CD4-positive, alpha-beta T cell treated with Interleukin-21 for 1 hour (primary cell): Measurements from ENCODE around the gene DGKH.
"Not testable (repeated sequence)": the region's sequence is repeated elsewhere in the genome, so short reads cannot be mapped to it uniquely, and the experiment has no call there.

Experiments
- DNase-seq: peaks from one replicate; pipeline ENCODE4 v3.0.0-alpha.2; 2020

DGKH gene

DNA sequence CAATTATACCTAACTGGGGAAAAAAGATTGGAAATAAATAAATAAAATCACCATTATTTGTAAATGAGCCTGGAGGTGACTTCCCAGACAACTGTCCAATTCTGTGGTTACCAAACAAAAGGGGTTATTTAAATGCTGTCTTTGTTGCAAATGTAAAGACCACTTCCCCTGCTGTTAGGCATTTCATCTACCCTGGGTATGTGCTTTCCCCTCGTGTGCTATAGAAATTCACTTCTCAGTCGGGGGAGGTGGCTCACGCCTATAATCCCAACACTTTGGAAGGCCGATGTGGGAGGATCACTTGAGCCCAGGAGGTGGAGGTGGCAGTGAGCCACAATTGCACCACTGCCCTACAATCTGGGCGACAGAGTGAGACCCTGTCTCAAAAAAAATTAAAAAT lies 121.6 kb downstream of the DGKH start:
- no peak for DNase-seq

DNA sequence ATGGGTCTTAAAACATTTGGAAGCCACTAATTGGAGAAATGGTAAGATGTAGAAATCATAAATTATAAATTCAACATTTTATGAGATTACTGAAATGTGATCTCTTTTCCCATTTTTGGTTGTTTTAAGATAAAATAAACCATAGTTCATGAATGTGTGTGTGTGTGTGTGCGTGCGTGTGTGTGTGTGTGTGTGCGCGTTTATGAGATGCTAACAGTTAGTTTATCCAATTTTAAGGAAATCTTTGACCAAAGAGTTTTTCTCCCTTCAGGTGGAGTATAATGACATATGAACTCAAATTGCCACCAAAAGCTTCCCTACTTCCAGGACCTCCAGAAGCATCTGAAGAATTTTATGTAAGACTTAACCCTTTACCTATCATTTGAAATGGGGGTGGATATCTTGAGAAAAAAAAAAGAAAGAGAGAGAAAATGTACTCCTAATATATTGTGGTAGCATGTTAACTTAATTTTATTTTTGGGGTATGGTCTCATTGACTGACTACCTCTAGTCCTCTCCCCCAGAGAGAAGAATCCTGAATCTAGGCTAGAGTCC lies 125.4 kb downstream of the DGKH start:
- no peak for DNase-seq

DNA sequence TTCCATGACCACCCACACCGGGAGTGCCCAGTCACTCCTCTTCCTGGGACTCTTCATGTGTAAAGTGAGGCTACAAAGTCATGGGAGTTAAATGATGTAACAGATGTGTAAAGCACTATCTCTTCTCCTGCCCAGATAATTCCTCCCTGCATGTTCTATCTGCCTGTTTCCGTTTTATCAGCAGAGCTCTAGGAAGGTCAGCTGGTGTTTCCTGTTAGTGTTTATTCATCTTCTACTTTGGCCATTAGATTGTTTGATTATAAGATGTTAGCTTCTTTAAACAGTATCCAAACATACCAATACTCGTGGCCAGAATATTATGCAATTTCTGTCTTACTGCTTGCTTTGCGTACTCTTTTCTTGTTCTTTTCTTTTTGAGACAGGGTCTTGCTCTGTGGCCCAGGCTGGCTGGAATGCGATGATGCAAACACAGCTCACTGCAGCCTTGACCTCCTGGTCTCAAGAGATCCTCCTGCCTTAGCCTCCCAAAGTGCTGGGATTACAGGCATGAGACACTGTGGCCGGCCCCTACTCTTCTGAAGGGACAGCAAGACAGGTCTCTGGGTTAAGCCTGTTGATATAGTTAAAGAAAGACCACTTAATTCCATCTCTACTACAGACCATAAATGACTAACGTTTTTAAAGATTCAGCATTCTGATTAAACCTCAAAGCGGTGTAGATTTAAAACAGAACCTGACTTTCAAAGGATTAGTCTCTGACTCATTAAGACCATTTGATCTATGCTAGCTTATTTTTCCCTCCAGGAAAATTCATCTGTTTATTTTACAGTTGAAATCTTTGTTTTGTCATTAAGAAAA lies 126.1 kb downstream of the DGKH start:
- no peak for DNase-seq

DNA sequence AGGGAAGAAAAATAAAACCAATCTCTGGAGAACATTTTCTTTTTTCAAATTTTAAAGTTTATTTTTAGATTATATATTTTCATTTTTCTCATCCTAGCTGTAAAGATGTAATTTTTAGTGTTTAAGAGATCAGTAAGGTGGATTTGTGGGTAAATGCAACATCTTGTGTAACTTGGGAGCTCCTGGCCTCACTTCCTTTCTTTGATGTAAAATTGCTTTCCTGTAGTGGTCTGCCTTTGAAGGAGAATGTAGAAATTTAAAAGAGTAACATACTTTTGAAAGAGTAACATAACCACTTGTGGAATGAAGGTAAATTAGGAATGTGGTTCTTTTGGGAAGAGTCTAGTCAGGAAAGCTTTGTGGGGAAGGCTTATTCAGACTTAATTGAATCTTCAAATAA lies 127.8 kb downstream of the DGKH start:
- no peak for DNase-seq

DNA sequence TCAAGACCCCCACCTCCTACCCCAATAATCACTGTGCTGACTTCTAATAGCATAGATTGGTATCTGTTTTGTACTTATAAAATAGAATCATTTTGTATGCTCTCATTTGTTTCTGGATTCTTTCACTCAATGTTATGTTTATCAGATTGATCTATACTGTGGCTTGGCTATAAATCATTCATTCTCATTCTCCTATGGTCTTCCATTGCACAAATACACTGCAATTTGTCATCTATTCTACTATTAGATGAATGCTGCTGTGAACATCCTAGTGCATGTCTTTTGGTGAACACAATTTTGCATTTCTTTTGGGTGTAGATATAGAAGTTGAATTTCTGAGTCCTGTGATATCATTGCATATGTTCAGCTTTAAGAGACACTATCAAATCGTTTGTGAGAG lies 128.7 kb downstream of the DGKH start:
- no peak for DNase-seq

DNA sequence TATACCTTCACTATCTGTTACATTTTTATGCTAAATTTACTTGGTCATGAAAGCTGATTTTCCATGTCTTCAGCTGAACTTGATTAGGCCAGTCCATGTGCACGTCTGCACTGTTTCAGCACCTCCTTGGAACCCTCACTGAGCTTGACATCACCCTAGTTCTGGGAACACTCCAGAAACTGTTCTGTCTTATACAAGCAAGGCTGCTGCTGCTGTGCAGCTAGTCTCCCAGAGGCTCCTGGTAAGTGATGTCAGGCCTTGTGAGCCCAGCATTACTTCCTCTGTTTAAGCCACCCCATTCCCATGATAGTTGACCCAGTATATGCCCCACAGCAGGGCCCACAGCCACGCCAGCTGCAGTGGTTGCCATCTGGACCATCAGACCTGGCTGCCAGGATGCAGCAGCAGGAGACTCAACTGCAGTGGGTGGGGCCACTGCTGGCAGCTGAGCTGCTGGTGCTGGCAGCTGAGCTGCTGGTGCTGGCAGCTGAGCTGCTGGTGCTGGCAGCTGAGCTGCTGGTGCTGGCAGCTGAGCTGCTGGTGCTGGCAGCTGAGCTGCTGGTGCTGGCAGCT lies 133.0 kb downstream of the DGKH start:
- no peak for DNase-seq

DNA sequence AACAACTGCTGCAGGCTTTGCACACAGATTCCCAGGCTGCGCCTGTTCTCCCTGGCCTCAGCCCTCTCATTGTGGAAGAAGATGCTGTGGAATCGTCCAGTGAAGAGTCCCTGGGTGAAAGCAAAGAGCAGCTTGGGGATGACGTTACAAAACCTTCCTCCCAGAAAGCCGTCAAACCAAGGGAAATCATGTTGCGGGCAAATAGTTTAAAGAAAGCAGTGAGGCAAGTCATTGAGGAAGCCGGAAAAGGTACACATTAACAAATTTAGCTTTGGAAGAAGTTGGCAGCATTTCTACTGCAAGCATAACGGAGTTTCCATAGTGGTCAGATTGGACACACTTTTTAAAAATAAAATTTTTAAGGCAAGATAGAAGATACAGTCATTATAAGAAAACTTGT lies 140.6 kb downstream of the DGKH start:
- no peak for DNase-seq

DNA sequence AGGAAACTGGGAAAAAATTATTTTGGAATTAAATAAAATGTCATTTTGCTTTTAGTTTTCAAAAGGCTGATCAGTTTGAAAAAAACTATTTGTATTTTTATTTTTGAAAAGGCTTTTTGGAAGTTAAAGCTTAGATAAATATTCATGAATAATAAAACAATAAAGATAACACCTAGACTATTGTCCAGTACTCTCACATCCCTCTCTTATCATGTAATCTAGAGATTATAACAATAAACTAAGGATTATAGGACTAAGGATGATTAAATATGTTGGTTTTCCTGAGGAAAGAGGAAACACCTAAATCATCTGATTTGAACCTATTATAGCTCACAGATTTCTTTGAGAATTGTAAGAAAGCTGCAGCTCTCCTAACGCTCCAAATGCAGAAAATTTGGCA lies 142.1 kb downstream of the DGKH start:
- no peak for DNase-seq

DNA sequence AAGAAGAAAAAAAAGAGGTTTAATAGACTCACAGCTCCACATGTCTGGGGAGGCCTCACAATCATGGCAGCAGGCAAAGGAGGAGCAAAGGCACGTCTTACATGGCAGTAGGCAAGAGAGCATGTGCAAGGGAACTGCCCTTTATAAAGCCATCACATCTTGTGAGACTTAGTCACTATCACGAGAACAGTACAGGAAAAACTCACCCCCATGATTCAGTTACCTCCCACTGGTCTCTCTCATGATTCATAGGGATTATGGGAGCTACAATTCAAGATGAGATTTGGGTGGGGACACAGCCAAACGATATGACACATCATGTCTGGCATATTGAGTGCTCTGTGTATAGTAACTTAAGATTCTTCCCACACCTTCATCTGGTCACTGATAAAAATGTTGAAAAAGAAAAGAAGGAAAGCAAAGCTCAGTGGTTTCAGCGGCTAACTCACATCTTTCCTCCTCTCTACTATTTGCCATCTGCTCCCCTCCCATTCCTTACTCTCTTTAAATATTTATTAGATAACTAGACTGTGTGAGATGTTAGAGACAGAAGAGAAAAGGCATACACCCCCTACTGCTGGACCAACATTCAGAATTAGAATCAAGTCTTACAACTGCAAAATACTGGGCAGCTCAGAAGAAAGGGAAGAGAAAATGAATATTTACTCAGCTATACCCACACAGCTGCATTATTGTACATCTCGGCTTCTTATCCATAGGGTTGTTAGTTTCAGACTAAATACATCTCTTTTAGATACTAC lies 163.4 kb downstream of the DGKH start:
- DNase-seq: no peak

DNA sequence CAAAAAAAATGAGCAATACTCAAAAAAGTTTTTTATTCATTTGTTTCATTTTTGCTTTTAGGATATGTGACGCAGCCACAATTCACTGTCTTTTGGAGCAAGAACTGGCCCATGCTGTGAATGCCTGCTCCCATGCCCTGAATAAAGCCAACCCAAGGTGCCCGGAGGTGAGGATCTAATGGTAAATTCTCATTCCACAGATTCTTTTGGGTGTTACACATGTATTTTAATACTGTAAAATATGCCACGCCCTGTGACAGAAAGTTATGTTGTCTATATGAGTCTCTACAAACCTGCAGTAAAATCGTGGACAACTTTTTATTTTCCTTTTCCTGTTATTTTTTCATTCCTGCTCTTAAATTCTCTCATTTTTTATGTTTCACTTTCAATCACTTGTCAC lies 166.0 kb downstream of the DGKH start:
- DNase-seq: no peak

DNA sequence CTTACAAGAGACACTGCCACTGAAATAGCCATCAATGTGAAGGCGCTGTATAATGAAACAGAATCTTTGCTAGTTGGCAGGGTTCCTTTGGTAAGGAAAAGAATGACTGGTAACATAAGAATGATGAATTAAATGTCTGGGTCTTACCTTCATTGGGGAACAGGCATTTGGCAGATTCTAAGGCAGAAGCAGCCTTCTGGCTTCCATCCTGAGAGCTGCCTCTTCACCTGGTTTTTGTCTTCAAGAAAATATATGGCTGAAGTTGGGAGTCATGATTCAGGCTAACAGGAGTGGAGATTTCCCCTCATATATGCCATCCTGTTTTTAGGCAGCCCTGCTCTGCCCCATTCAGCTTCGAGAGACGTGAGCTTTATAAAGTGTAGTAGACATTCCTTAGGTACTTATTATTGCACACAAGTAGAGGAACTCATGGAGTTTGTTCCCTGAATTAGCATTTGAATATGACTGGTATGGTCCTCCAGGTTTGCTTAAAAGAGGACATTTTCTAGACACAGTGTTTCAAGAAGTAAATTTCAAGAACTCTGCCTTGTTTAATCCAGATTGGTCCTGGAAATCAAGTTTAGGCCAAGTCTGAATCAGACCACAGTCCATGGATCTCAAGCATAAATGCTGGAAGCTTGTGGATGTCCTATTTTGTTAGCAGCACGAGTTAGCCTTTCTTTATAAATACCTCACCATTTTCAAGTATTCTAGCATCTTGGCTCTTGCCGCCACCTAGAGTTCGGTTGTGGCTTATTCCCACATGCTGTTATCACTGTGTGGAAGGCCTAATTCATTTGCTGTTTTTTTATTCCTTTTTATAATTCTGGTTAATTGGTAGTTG lies 167.4 kb downstream of the DGKH start:
- DNase-seq: peak; percentile 24

DNA sequence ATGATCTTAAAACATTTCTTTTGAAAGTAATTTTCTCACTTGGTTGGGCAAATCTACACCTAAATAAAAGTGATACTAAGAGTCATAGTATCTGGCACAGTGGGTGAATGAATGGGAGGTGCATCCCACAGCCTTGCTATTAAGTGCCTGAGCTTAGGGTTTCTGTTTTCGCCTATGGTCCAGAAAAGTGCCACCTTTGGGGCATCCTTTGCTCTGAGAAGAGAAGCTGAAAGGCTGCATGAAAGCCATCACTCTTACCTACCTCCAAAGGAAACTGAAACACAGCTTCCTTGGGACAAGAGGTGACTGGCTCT lies 167.9 kb downstream of the DGKH start:
- no peak for DNase-seq

DNA sequence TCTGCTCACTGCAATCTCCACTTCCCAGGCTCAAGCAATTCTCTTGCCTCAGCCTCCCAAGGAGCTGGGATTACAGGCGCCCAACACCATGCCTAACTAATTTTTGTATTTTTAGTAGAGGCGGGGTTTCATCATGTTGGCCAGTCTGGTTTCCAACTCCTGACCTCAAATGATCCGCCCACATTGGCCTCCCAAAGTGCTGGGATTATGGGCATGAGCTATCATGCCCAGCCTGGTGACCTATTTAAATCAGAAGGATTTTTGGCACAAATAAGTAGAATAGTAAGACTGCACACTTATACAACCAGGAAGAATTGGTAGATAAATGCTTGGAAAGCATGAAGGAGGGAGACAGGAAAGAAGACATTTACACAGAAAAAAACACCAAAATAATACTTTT lies 170.1 kb downstream of the DGKH start:
- DNase-seq: no peak

DNA sequence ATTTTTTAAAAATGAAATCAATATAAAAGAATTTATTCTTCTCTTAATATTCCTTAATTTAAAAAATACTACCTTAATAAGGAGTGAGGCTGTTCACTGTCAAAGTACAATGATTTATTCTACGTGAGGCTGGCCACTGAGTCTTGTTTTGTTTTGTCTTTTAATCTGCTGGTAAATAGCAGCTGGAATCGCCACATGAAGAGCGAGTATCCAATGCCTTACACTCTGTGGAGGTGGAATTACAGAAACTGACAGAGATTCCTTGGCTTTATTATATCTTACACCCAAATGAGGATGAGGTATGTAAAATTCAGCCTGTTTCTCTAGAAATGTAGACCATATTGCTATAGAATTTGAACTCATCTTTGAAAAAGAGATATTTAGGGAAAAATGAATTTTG lies 170.6 kb downstream of the DGKH start:
- no peak for DNase-seq

DNA sequence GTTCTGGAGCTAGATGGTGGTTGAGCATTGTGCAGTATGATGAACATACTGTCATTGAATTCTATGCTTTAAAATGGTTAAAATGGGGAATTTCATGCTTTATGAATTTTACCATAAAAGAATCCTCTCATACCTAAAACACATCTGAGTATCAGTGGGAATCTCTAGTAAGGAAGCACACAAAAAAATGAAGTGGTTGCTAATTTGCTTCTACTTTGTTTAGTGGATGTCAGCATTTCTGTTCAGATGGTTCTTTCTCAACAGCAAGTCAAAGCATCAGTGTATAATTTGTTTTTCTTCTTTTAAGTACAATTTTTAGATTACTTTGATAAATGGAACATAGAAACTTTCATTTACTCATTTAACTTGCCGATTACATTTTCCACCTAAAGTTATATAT lies 171.4 kb downstream of the DGKH start:
- no peak for DNase-seq

DNA sequence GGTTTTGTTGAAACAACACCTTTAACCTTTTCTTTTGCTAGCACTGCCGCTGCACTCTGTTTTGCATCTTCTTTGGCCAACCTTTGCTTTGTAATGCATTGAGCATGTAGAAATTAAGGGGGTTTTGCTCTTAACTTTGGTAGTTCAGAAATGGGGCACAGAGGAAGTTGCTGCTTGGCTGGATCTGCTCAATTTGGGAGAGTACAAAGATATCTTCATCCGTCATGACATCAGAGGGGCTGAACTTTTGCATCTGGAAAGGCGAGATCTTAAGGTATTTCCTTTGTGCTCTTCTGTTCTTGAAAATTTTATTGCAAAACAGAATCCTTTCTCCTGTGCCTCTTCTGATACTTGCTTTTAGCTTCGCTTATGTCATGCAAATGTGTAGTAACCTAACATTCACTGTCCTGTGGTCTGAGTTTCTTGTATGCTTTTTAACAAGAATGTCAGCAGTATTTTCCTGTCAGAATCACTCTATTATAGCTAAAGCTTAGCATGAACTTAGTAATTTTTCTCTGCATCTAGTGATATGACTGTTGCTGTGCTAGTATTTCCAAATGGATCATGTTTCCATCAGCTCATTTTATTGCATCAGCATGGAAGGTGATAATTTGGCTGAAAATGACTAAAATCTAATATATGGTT lies 172.8 kb downstream of the DGKH start:
- no peak for DNase-seq

DNA sequence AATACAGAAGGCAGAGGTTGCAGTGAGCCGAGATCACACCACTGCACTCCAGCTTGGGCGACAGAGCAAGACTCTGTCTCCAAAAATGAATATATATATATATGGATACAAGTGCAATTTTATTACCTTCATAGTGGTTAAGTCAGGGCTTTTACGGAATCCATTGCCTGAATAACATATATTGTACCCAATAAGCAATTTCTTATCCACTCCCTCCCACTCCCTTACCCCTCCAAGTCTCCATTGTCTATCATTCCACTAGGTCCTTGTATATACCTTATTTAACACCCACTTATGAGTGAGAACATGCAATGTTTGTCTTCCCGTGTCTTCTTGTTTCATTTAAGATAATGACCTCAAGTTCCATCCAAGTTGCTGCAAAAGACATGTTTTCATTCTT lies 175.2 kb downstream of the DGKH start:
- DNase-seq: no peak

DNA sequence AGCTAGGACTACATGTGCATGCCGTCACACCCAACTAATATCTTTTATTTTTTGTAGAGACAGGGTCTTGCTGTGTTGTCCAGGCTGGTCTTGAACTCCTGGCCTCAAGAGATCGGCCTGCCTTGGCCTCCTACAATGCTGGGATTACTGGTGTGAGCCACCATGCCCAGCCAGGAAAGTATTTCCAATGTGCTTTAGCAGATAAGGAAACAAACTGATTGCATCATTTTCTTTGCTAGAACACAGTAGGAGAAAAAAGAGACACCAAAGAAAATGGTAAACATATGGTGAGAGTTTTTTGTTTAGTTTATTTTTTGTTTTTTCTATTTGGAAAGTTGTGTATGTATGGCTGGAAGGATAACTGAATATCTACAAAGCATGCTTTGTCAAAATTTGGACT lies 176.6 kb downstream of the DGKH start:
- DNase-seq: no peak

DNA sequence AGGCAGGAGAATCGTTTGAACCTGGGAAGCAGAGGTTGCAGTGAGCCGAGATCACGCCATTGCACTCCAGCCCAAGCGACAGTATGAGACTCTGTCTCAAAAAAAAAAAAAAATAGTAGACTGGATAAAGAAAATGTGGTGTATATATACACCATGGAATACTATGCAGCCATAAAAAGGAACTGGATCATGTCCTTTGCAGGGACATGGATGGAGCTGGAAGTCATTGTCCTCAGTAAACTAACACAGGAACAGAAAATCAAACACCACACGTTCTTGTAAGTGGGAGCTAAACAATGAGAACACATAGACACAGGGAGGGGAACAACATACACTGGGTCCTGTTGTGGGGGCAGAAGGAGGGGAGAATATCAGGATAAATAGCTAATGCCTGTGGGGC lies 178.3 kb downstream of the DGKH start:
- DNase-seq: not testable (repeated sequence)

DNA sequence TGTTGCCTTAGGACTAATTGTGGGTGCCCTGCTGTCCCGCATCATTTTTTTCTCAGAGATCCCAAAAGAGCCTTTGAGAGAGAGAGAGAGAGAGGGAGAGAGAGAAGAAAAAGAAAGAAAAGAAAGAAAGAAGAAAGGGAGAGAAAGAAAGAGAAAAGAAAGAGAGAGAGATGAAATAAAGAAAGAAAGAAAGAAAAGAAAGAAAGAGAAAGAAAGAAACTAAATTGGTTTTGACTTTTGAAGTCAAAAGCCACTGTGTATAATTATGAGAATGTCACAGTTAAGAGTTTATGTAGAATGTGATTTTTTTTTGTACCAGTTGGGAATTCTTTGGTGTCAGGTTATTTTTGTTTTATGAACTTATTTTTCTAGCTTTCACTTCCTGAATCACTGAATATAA lies 180.1 kb downstream of the DGKH start:
- DNase-seq: no peak

DNA sequence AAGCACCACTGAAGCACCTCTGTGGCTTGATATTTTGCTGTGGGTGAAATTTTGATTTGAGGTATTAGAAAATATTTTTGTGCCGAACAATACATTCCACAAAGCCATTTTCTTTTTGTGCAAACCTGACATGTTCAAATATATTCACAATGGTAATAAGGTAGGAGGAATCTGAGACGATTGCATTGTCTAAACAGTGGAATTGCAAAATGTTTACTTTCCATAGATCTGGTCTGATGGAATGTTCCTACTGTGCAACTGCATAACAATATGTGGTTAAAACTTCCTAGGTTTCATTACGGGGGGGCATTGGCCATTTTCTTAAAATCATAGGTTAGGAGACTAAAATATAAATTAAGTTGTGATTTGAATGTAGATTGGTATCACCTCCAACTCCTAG lies 180.8 kb downstream of the DGKH start:
- DNase-seq: no peak

DNA sequence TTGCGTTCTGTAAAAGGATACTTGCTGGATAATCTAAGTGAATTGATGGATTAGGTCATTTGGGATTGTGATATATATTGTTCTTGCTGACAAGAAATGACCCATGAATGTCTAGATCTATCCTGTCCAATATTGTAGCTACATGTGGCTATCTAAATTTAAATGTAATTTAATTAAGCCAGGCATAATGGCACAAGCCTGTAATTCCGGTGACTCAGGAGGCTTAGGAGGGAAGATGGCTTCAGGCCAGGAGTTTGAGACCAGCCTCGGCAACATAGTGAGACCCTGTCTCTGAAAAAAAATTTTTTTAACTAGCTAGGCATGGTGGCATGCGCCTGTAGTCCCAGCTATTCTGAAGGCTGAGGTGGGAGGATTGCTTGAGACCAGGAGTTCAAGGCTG lies 184.2 kb downstream of the DGKH start:
- no peak for DNase-seq

DNA sequence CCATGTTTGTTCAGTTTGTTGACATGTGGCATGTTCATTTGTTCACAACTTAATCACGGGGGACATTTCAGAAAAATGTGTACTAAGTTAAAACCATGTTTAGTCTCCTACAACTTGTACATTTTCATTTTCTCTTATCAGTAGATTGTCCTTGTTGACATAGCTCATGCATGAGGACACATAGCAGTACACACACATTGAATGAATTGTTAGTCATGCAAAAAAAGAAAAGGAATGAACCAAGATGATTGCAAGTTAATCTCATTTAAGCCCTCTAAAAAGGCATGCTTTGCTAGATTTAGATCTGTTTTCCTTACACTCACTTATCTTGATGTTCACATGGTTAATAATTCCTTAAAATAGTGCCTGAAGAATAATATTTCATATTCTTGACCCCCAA lies 185.3 kb downstream of the DGKH start:
- DNase-seq: no peak
